Peyer's patch (tissue), 4 donors: ENCODE measurements around the gene DPYD.

Experiments
- POLR2A ChIP-seq, 2 donors: fragments of 450-650 bp; IDR thresholded peaks; one replicate each; pipeline ENCODE4 v1.5.1; 2017; ENCODE audit warnings: antibody characterized with exemption in 2 of 2, mild to moderate bottlenecking in 2 of 2, moderate library complexity in 2 of 2
- TF ChIP-seq, protein P1 (sequence below), 6 experiments: fragments of 450-650 bp in 4 of 6; fragments of 200-600 bp in 2 of 6; sonication (generic) in 1 of 6; IDR thresholded peaks; one replicate each; pipeline ENCODE4 v1.5.1; 2017 to 2019; ENCODE audit warnings: antibody characterized with exemption in 6 of 6, mild to moderate bottlenecking in 3 of 6, moderate library complexity in 1 of 6

DNA sequence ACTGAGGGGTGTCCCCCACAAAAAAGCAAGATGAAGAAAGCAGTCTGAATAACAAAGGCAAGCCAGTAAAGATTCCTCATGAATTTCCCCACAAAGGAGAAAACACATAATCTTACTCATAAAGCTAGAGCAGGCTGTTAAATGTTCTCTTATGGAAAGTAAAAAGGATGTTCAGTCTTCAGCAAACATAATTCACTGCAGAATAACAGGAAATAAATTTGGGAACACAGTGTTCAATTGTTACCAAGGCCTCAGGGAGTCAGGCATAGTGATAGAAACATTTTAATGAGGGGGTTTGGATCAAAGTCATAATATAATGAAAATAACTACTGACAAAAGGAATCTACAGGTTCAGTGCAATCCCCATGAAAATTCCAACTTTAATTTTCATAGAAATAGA is 297.6 kb downstream of the DPYD start:
- TF ChIP-seq, protein P1, sequence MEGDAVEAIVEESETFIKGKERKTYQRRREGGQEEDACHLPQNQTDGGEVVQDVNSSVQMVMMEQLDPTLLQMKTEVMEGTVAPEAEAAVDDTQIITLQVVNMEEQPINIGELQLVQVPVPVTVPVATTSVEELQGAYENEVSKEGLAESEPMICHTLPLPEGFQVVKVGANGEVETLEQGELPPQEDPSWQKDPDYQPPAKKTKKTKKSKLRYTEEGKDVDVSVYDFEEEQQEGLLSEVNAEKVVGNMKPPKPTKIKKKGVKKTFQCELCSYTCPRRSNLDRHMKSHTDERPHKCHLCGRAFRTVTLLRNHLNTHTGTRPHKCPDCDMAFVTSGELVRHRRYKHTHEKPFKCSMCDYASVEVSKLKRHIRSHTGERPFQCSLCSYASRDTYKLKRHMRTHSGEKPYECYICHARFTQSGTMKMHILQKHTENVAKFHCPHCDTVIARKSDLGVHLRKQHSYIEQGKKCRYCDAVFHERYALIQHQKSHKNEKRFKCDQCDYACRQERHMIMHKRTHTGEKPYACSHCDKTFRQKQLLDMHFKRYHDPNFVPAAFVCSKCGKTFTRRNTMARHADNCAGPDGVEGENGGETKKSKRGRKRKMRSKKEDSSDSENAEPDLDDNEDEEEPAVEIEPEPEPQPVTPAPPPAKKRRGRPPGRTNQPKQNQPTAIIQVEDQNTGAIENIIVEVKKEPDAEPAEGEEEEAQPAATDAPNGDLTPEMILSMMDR (IDR thresholded peaks at IDR 0.05): no peak
- TF ChIP-seq POLR2A (IDR thresholded peaks at IDR 0.05): no peak
